Liver (tissue), 9 donors: Measurements from ENCODE around the gene PRR23E. TPM values are rescaled to one million over a fixed set of nuclear protein-coding genes. Genes with fewer than 3 reads are reported as not detected.

Experiments used
- DNase-seq: peaks from one replicate; pipeline ENCODE4 v3.0.0-alpha.2; 2017; ENCODE audit warnings: low spot score
- H3K27ac ChIP-seq, 2 donors: one replicate each; pipeline ENCODE4 v1.7.0; 2013; ENCODE audit warnings: inconsistent platforms in 2 of 2, low read length in 2 of 2, control low read depth in 1 of 2, low read depth in 1 of 2, mild to moderate bottlenecking in 1 of 2
- H3K27me3 ChIP-seq, 4 donors: one replicate each; pipeline versions ENCODE4 v1.6.1 to v1.7.0; 2013; ENCODE audit warnings: low read length in 3 of 4, inconsistent platforms in 1 of 4, mild to moderate bottlenecking in 1 of 4, moderate library complexity in 1 of 4; ENCODE audit not compliant: control insufficient read depth in 4 of 4, insufficient read depth in 4 of 4
- H3K36me3 ChIP-seq, 4 donors: one replicate each; pipeline versions ENCODE4 v1.6.1 to v1.7.0; 2013; ENCODE audit warnings: low read length in 3 of 4, mild to moderate bottlenecking in 3 of 4, low read depth in 1 of 4, moderate library complexity in 1 of 4; ENCODE audit not compliant: control insufficient read depth in 4 of 4, insufficient read depth in 3 of 4
- H3K4me1 ChIP-seq, 4 donors: one replicate each; pipeline versions ENCODE4 v1.6.1 to v1.7.0; 2013; ENCODE audit warnings: low read length in 3 of 4, mild to moderate bottlenecking in 3 of 4, moderate library complexity in 1 of 4; ENCODE audit not compliant: control insufficient read depth in 4 of 4, insufficient read depth in 4 of 4
- H3K4me3 ChIP-seq, 3 donors: one replicate each; pipeline versions ENCODE4 v1.6.1 to v1.7.0; 2013; ENCODE audit warnings: low read length in 3 of 3, control low read depth in 1 of 3, low read depth in 1 of 3, mild to moderate bottlenecking in 1 of 3
- H3K9ac ChIP-seq, 2 donors: one replicate each; pipeline ENCODE4 v1.7.0; 2013; ENCODE audit warnings: low read length in 2 of 2, mild to moderate bottlenecking in 2 of 2, moderate library complexity in 2 of 2, control low read depth in 1 of 2, low read depth in 1 of 2
- H3K9me3 ChIP-seq, 4 donors: one replicate each; pipeline versions ENCODE4 v1.6.1 to v1.7.0; 2013; ENCODE audit warnings: low read length in 3 of 4; ENCODE audit not compliant: control insufficient read depth in 4 of 4
- ATF3 ChIP-seq: IDR thresholded peaks from 2 replicates; pipeline ENCODE4 v1.6.1; 2016; ENCODE audit warnings: antibody characterized with exemption
- EGR1 ChIP-seq, 2 donors: IDR thresholded peaks; 2 replicates each; pipeline ENCODE4 v1.6.1; 2016 to 2018; ENCODE audit warnings: antibody characterized with exemption in 2 of 2, low read depth in 2 of 2
- FOXA1 ChIP-seq: IDR thresholded peaks from 2 replicates; pipeline ENCODE4 v1.6.1; 2016; ENCODE audit warnings: antibody characterized with exemption
- FOXA2 ChIP-seq: IDR thresholded peaks from 2 replicates; pipeline ENCODE4 v1.6.1; 2016; ENCODE audit warnings: antibody characterized with exemption
- GABPA ChIP-seq, 2 donors: IDR thresholded peaks in 1 of 2; conservative IDR thresholded peaks in 1 of 2; 2 replicates each; pipeline ENCODE4 v1.6.1; 2016; ENCODE audit warnings: antibody characterized with exemption in 2 of 2, mild to moderate bottlenecking in 1 of 2, moderate library complexity in 1 of 2
- HNF4A ChIP-seq, 2 donors: conservative IDR thresholded peaks; 2 replicates each; pipeline ENCODE4 v1.6.1; 2016; ENCODE audit warnings: antibody characterized with exemption in 2 of 2, mild to moderate bottlenecking in 2 of 2
- HNF4G ChIP-seq: IDR thresholded peaks from 2 replicates; pipeline ENCODE4 v1.6.1; 2016; ENCODE audit warnings: antibody characterized with exemption
- JUND ChIP-seq, 2 donors: IDR thresholded peaks; 2 replicates each; pipeline ENCODE4 v1.6.1; 2016; ENCODE audit warnings: antibody characterized with exemption in 2 of 2
- NR2F2 ChIP-seq: IDR thresholded peaks from 2 replicates; pipeline ENCODE4 v1.6.1; 2016; ENCODE audit warnings: antibody characterized with exemption
- RAD21 ChIP-seq, 2 donors: IDR thresholded peaks; 2 replicates each; pipeline ENCODE4 v1.6.1; 2016; ENCODE audit warnings: antibody characterized with exemption in 2 of 2, mild to moderate bottlenecking in 2 of 2
- REST ChIP-seq: IDR thresholded peaks from 2 replicates; pipeline ENCODE4 v1.6.1; 2016; ENCODE audit warnings: antibody characterized with exemption, mild to moderate bottlenecking
- RXRA ChIP-seq, 2 donors: IDR thresholded peaks; 2 replicates each; pipeline ENCODE4 v1.6.1; 2017 to 2018; ENCODE audit warnings: antibody characterized with exemption in 2 of 2, mild to moderate bottlenecking in 1 of 2
- SP1 ChIP-seq: IDR thresholded peaks from 2 replicates; pipeline ENCODE4 v1.6.1; 2018; ENCODE audit warnings: antibody characterized with exemption, mild to moderate bottlenecking
- TAF1 ChIP-seq: conservative IDR thresholded peaks from 2 replicates; pipeline ENCODE4 v1.6.1; 2016; ENCODE audit warnings: antibody characterized with exemption, mild to moderate bottlenecking
- YY1 ChIP-seq: IDR thresholded peaks from 2 replicates; pipeline ENCODE4 v1.6.1; 2016; ENCODE audit warnings: antibody characterized with exemption, mild to moderate bottlenecking
- WGBS: extraction: QIAGEN DNeasy Blood & Tissue Kit; methylation state at CpG from one replicate; pipeline ENCODE4 v1.1.7; 2013; 5-methylcytosine and 5-hydroxymethylcytosine counted together
- polyA plus RNA-seq, 2 donors: library from polyadenylated mRNA; stranded (reverse) in 1 of 2; unstranded in 1 of 2; fragments of 200-250 nt in 1 of 2; fragments of >200 nt in 1 of 2; fragmentation: Nextera tagmentation in 1 of 2; extraction: Ambion mirVana in 1 of 2; gene quantifications; one replicate each; pipeline versions ENCODE4 v1.2.1 to v1.2.3, GENCODE V29; 2013 to 2015
- total RNA-seq, 2 donors: library from RNA; depleted of rRNA; stranded (reverse); fragments of >200 nt; gene quantifications; one replicate each; pipeline ENCODE4 v1.2.3, GENCODE V29; 2014
- TF ChIP-seq, protein P1 (sequence below): fragments of 150-350 bp; IDR thresholded peaks from 2 replicates; pipeline ENCODE4 v1.5.1; 2017; ENCODE audit warnings: improper control_type of control experiment, low read depth, low read length; ENCODE audit not compliant: missing input control
- TF ChIP-seq, protein P2 (sequence below): IDR thresholded peaks from 2 replicates; pipeline ENCODE4 v1.6.1; 2016; ENCODE audit warnings: antibody characterized with exemption
- TF ChIP-seq, protein P3 (sequence below): IDR thresholded peaks from 2 replicates; pipeline ENCODE4 v1.6.1; 2016; ENCODE audit warnings: antibody characterized with exemption
- donor health status: healthy.
- donor health status: healthy.
- donor health status: healthy.
- donor health status: healthy.
- donor health status: healthy.

PRR23E gene
- total and polyA plus RNA-seq, 4 donors = not detected

DNA sequence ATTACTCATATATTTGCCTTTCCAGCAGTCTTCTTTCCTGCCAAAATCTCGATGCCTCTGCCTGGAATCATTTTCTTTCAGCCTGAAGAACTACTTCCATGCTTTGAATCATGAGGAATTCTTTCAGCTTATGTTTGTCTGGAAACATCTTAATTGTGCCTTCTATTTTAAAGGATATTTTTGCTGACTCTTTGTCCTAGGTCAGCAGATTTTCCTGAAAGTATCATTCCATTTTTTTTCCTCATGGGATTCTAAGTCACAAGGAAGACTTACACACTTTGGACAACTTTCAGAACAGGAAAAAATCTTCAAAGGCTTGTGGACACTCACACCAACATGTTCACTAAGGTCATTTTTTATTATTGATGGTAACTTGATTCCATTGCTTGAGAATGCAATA, 10.1 kb downstream of the PRR23E start:
- 49% methylated on average over 1 of the region's 1 CpG for WGBS
- no peaks in the 10 kb centered on the region for H3K36me3 ChIP-seq
- H3K27ac ChIP-seq = no peak overlapping the region
- H3K9ac ChIP-seq = no peak overlapping the region
- no peak for TF ChIP-seq EGR1 (IDR thresholded peaks at IDR 0.05; ENCODE audit: low read depth in 2 of 2)
- TF ChIP-seq, protein P1, sequence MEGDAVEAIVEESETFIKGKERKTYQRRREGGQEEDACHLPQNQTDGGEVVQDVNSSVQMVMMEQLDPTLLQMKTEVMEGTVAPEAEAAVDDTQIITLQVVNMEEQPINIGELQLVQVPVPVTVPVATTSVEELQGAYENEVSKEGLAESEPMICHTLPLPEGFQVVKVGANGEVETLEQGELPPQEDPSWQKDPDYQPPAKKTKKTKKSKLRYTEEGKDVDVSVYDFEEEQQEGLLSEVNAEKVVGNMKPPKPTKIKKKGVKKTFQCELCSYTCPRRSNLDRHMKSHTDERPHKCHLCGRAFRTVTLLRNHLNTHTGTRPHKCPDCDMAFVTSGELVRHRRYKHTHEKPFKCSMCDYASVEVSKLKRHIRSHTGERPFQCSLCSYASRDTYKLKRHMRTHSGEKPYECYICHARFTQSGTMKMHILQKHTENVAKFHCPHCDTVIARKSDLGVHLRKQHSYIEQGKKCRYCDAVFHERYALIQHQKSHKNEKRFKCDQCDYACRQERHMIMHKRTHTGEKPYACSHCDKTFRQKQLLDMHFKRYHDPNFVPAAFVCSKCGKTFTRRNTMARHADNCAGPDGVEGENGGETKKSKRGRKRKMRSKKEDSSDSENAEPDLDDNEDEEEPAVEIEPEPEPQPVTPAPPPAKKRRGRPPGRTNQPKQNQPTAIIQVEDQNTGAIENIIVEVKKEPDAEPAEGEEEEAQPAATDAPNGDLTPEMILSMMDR = no peak
- no peak for TF ChIP-seq TAF1
- TF ChIP-seq, protein P2, sequence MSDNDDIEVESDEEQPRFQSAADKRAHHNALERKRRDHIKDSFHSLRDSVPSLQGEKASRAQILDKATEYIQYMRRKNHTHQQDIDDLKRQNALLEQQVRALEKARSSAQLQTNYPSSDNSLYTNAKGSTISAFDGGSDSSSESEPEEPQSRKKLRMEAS = no peak
- TF ChIP-seq HNF4G = no peak
- no peak for TF ChIP-seq NR2F2
- no peak for TF ChIP-seq HNF4A (conservative IDR thresholded peaks at IDR 0.05)
- TF ChIP-seq JUND (IDR thresholded peaks at IDR 0.05) = no peak
- TF ChIP-seq, protein P3, sequence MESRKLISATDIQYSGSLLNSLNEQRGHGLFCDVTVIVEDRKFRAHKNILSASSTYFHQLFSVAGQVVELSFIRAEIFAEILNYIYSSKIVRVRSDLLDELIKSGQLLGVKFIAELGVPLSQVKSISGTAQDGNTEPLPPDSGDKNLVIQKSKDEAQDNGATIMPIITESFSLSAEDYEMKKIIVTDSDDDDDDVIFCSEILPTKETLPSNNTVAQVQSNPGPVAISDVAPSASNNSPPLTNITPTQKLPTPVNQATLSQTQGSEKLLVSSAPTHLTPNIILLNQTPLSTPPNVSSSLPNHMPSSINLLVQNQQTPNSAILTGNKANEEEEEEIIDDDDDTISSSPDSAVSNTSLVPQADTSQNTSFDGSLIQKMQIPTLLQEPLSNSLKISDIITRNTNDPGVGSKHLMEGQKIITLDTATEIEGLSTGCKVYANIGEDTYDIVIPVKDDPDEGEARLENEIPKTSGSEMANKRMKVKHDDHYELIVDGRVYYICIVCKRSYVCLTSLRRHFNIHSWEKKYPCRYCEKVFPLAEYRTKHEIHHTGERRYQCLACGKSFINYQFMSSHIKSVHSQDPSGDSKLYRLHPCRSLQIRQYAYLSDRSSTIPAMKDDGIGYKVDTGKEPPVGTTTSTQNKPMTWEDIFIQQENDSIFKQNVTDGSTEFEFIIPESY = no peak
- TF ChIP-seq GABPA (IDR thresholded peaks at IDR 0.05 in 1 of 2, conservative IDR thresholded peaks at IDR 0.05 in 1 of 2) = no peak
- TF ChIP-seq ATF3 = no peak
- no peak for TF ChIP-seq FOXA1
- no peak for TF ChIP-seq YY1
- no peak for TF ChIP-seq SP1
- no peak for TF ChIP-seq RXRA (IDR thresholded peaks at IDR 0.05)
- no peak for TF ChIP-seq REST
- no peak for TF ChIP-seq RAD21 (IDR thresholded peaks at IDR 0.05)
- no peak for TF ChIP-seq FOXA2
- no peaks in the 10 kb centered on the region for H3K9me3 ChIP-seq
- H3K4me3 ChIP-seq = no peak overlapping the region
- no peaks in the 10 kb centered on the region for H3K4me1 ChIP-seq
- H3K27me3 ChIP-seq = no peaks in the 10 kb centered on the region
- no peak for DNase-seq
